GM23338 (cell line): ENCODE measurements around the gene SGO2. TPM values are rescaled to one million over a fixed set of nuclear protein-coding genes. Genes with fewer than 3 reads are reported as not detected.

ENCODE experiments used
- ATAC-seq: fragments of 200-7000 bp; cut with Tn5 transposase; 3 replicates; pipeline ENCODE4 v1.9.1; 2020
- DNase-seq: peaks from one replicate; pipeline ENCODE4 v3.0.0-alpha.2; 2015; ENCODE audit warnings: low spot score
- H2AFZ ChIP-seq: fragments of 200-600 bp; sonication (generic); 2 replicates; pipeline ENCODE4 v1.8.0; 2016; ENCODE audit warnings: antibody characterized with exemption, mild to moderate bottlenecking, moderate library complexity
- H3F3A ChIP-seq: fragments of 200-600 bp; sonication (generic); replicated peaks from 2 replicates; pipeline ENCODE4 v1.8.0; 2017; ENCODE audit warnings: antibody characterized with exemption, mixed run types, low read depth
- H3K27ac ChIP-seq: fragments of 200-600 bp; sonication (generic); 2 replicates; pipeline ENCODE4 v1.6.1; 2016; ENCODE audit warnings: low read depth
- H3K27me3 ChIP-seq: fragments of 200-600 bp; sonication (generic); 2 replicates; pipeline ENCODE4 v1.8.0; 2016; ENCODE audit warnings: mild to moderate bottlenecking, mixed run types, moderate library complexity; ENCODE audit not compliant: insufficient read depth
- H3K36me3 ChIP-seq: fragments of 200-600 bp; sonication (generic); 2 replicates; pipeline ENCODE4 v1.8.0; 2016; ENCODE audit warnings: mild to moderate bottlenecking; ENCODE audit not compliant: insufficient read depth
- H3K4me1 ChIP-seq: fragments of 200-600 bp; sonication (generic); 2 replicates; pipeline ENCODE4 v1.8.0; 2016; ENCODE audit warnings: mild to moderate bottlenecking, moderate library complexity; ENCODE audit not compliant: insufficient read depth
- H3K4me2 ChIP-seq: fragments of 200-600 bp; sonication (generic); 2 replicates; pipeline ENCODE4 v1.7.1; 2017; ENCODE audit warnings: mixed run types
- H3K4me3 ChIP-seq: fragments of 200-600 bp; sonication (generic); 2 replicates; pipeline ENCODE4 v1.6.1; 2016; ENCODE audit warnings: mixed run types
- H3K79me2 ChIP-seq: fragments of 200-600 bp; sonication (generic); replicated peaks from 2 replicates; pipeline ENCODE4 v1.8.0; 2017; ENCODE audit warnings: mild to moderate bottlenecking; ENCODE audit not compliant: insufficient read depth
- H3K9me2 ChIP-seq: fragments of 200-600 bp; sonication (generic); 2 replicates; pipeline ENCODE4 v1.8.0; 2017; ENCODE audit not compliant: insufficient read depth
- H4K20me1 ChIP-seq: fragments of 200-600 bp; sonication (generic); replicated peaks from 2 replicates; pipeline ENCODE4 v1.8.0; 2017; ENCODE audit warnings: mild to moderate bottlenecking; ENCODE audit not compliant: insufficient read depth
- H3K27ac Mint-ChIP-seq: 2 replicates; pipeline ENCODE4 v1.8.0; 2020; ENCODE audit warnings: inconsistent platforms, mild to moderate bottlenecking, moderate library complexity, mixed read lengths
- H3K27me3 Mint-ChIP-seq: 3 replicates; pipeline ENCODE4 v1.8.0; 2022; ENCODE audit warnings: low read depth, mild to moderate bottlenecking, moderate library complexity, mixed read lengths, inconsistent platforms; ENCODE audit not compliant: insufficient read depth, poor library complexity
- H3K36me3 Mint-ChIP-seq: 3 replicates; pipeline ENCODE4 v1.8.0; 2021; ENCODE audit warnings: low read depth, mild to moderate bottlenecking, inconsistent platforms, moderate library complexity, mixed read lengths
- H3K4me1 Mint-ChIP-seq: 3 replicates; pipeline ENCODE4 v1.8.0; 2020; ENCODE audit warnings: mild to moderate bottlenecking, inconsistent platforms, mixed read lengths
- H3K4me3 Mint-ChIP-seq: 3 replicates; pipeline ENCODE4 v1.8.0; 2021; ENCODE audit warnings: moderate library complexity, mild to moderate bottlenecking, inconsistent platforms, mixed read lengths
- H3K9me3 Mint-ChIP-seq: 3 replicates; pipeline ENCODE4 v1.8.0; 2020; ENCODE audit warnings: moderate library complexity, mild to moderate bottlenecking, inconsistent platforms, mixed read lengths
- CREB1 ChIP-seq: fragments of 250-450 bp; sonication (Bioruptor Pico); IDR thresholded peaks from 2 replicates; pipeline ENCODE4 v1.5.0; 2020; ENCODE audit warnings: low read depth, mild to moderate bottlenecking, moderate library complexity
- EZH2 ChIP-seq: fragments of 200-600 bp; sonication (generic); IDR thresholded peaks from one replicate; pipeline ENCODE4 v1.8.0; 2017; ENCODE audit warnings: antibody characterized with exemption, mild to moderate bottlenecking, low read depth; ENCODE audit not compliant: unreplicated experiment
- EZH2phosphoT487 ChIP-seq: fragments of 200-600 bp; sonication (generic); IDR thresholded peaks from one replicate; pipeline ENCODE4 v1.8.1; 2018; ENCODE audit warnings: antibody characterized with exemption; ENCODE audit not compliant: unreplicated experiment
- POLR2AphosphoS5 ChIP-seq: IDR thresholded peaks from 2 replicates; pipeline ENCODE4 v1.6.1; 2016; ENCODE audit warnings: antibody characterized with exemption, low read depth
- STAT1 ChIP-seq: IDR thresholded peaks from one replicate; pipeline ENCODE4 v1.6.1; 2016; ENCODE audit warnings: antibody characterized with exemption; ENCODE audit not compliant: unreplicated experiment
- ZNF114 ChIP-seq: fragments of 250-450 bp; sonication (Bioruptor Pico); IDR thresholded peaks from 2 replicates; pipeline ENCODE4 v1.5.0; 2020; ENCODE audit warnings: mild to moderate bottlenecking, moderate library complexity
- ZNF331 ChIP-seq: fragments of 250-450 bp; sonication (Bioruptor Pico); IDR thresholded peaks from 2 replicates; pipeline ENCODE4 v1.5.0; 2020; ENCODE audit warnings: low read depth, mild to moderate bottlenecking, moderate library complexity
- polyA plus RNA-seq: library from polyadenylated mRNA; unstranded; fragments of >200 nt; fragmentation: Nextera tagmentation; extraction: Ambion mirVana; gene quantifications from 2 replicates; pipeline ENCODE4 v1.2.1, GENCODE V29; 2016
- total RNA-seq: library from RNA; depleted of rRNA; stranded (reverse); fragments of >200 nt; shearing (Covaris generic); gene quantifications from 2 replicates; pipeline ENCODE4 v1.2.3, GENCODE V29; 2014
- TF ChIP-seq, protein P1 (sequence below): IDR thresholded peaks from 2 replicates; pipeline ENCODE4 v1.6.1; 2016; ENCODE audit warnings: antibody characterized with exemption
- TF ChIP-seq, protein P2 (sequence below): fragments of 250-450 bp; sonication (Bioruptor Pico); IDR thresholded peaks from 2 replicates; pipeline ENCODE4 v1.5.0; 2020; ENCODE audit warnings: mild to moderate bottlenecking, moderate library complexity
- TF ChIP-seq, protein P3 (sequence below): IDR thresholded peaks from one replicate; pipeline ENCODE4 v1.6.1; 2018; ENCODE audit warnings: antibody characterized with exemption; ENCODE audit not compliant: unreplicated experiment

SGO2 gene
- total and polyA plus RNA-seq, 2 experiments from 2014 or later: 32.6 to 47.7 TPM

DNA sequence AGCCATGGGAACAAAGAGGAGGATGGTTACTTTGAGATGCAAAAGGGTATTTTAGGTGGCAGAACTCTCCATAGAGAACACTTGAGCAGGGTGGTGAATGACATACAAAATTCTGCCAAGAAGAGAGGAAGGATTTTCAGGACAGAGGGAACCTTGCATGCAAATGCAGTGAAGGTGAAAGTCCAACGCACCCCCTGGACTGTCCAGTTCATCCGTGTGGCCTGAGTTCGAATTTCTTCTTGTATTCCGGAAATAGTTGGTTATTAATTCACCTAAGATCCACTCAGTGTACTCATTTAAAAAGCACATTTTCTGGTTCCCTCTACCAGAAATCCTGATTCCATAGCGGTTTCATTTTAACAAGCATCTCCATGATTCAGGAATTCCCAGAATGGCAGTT, 65.3 kb downstream of the SGO2 start (continued):
- TF ChIP-seq EZH2phosphoT487: no peak
- no peak for TF ChIP-seq EZH2
- TF ChIP-seq, protein P1, sequence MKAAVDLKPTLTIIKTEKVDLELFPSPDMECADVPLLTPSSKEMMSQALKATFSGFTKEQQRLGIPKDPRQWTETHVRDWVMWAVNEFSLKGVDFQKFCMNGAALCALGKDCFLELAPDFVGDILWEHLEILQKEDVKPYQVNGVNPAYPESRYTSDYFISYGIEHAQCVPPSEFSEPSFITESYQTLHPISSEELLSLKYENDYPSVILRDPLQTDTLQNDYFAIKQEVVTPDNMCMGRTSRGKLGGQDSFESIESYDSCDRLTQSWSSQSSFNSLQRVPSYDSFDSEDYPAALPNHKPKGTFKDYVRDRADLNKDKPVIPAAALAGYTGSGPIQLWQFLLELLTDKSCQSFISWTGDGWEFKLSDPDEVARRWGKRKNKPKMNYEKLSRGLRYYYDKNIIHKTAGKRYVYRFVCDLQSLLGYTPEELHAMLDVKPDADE: no peak
- TF ChIP-seq ZNF114 (CRISPR knock-in tag): no peak
- no peak for TF ChIP-seq STAT1
- TF ChIP-seq, protein P2, sequence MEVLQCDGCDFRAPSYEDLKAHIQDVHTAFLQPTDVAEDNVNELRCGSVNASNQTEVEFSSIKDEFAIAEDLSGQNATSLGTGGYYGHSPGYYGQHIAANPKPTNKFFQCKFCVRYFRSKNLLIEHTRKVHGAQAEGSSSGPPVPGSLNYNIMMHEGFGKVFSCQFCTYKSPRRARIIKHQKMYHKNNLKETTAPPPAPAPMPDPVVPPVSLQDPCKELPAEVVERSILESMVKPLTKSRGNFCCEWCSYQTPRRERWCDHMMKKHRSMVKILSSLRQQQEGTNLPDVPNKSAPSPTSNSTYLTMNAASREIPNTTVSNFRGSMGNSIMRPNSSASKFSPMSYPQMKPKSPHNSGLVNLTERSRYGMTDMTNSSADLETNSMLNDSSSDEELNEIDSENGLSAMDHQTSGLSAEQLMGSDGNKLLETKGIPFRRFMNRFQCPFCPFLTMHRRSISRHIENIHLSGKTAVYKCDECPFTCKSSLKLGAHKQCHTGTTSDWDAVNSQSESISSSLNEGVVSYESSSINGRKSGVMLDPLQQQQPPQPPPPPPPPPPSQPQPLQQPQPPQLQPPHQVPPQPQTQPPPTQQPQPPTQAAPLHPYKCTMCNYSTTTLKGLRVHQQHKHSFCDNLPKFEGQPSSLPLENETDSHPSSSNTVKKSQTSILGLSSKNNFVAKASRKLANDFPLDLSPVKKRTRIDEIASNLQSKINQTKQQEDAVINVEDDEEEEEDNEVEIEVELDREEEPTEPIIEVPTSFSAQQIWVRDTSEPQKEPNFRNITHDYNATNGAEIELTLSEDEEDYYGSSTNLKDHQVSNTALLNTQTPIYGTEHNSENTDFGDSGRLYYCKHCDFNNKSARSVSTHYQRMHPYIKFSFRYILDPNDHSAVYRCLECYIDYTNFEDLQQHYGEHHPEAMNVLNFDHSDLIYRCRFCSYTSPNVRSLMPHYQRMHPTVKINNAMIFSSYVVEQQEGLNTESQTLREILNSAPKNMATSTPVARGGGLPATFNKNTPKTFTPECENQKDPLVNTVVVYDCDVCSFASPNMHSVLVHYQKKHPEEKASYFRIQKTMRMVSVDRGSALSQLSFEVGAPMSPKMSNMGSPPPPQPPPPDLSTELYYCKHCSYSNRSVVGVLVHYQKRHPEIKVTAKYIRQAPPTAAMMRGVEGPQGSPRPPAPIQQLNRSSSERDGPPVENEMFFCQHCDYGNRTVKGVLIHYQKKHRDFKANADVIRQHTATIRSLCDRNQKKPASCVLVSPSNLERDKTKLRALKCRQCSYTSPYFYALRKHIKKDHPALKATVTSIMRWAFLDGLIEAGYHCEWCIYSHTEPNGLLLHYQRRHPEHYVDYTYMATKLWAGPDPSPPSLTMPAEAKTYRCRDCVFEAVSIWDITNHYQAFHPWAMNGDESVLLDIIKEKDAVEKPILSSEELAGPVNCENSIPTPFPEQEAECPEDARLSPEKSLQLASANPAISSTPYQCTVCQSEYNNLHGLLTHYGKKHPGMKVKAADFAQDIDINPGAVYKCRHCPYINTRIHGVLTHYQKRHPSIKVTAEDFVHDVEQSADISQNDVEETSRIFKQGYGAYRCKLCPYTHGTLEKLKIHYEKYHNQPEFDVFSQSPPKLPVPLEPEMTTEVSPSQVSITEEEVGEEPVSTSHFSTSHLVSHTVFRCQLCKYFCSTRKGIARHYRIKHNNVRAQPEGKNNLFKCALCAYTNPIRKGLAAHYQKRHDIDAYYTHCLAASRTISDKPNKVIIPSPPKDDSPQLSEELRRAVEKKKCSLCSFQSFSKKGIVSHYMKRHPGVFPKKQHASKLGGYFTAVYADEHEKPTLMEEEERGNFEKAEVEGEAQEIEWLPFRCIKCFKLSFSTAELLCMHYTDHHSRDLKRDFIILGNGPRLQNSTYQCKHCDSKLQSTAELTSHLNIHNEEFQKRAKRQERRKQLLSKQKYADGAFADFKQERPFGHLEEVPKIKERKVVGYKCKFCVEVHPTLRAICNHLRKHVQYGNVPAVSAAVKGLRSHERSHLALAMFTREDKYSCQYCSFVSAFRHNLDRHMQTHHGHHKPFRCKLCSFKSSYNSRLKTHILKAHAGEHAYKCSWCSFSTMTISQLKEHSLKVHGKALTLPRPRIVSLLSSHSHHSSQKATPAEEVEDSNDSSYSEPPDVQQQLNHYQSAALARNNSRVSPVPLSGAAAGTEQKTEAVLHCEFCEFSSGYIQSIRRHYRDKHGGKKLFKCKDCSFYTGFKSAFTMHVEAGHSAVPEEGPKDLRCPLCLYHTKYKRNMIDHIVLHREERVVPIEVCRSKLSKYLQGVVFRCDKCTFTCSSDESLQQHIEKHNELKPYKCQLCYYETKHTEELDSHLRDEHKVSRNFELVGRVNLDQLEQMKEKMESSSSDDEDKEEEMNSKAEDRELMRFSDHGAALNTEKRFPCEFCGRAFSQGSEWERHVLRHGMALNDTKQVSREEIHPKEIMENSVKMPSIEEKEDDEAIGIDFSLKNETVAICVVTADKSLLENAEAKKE (CRISPR knock-in tag): no peak

DNA sequence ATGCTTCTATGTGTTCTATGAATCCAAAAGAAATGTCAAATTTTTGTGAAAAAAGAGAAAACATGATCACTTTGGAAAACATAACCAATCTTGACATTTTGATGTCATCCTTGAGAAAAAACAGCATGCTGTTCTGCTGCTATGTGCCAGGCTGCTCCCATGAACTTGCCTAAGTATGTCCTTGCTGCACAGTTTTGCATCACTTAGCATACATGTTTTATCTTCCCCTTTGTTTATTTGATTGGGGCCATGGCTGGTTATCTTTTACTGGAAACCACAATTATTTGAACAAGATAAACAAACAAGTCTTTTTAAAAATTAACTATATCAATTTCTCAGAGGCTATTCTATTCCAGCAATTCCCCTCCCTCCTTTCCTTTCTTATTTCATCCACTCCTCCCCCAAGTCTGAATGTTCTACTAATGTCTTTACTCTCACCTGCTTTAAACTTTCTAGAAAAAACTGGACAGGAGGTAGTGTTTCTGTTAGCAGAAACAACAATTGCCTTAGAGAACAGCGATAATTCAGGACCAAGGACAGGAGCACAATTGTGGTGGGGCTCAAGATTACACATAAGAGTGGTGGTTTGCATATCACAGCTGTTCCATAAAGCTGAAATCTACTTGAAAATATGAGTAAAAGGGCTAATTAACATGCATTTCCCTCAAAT, 66.5 kb downstream of the SGO2 start:
- no peaks in the 10 kb centered on the region for H3K79me2 ChIP-seq
- H3K36me3 ChIP-seq: no peaks in the 10 kb centered on the region
- Mint-ChIP-seq H3K4me3 (no peak overlapping the region), H3K9me3 (no peaks in the 10 kb centered on the region), H3K36me3 (no peaks in the 10 kb centered on the region), H3K4me1 (no peaks in the 10 kb centered on the region), H3K27ac (no peak overlapping the region), H3K27me3 (no peaks in the 10 kb centered on the region)
- no peak overlapping the region for H2AFZ ChIP-seq
- DNase-seq (peak; percentile 32), ATAC-seq (no peak)
- no peaks in the 10 kb centered on the region for H3F3A ChIP-seq
- H3K4me2 ChIP-seq: no peak overlapping the region
- H3K9me2 ChIP-seq: no peaks in the 10 kb centered on the region
- no peaks in the 10 kb centered on the region for H4K20me1 ChIP-seq
- peaks cover 3% of the 10 kb centered on the region for H3K27me3 ChIP-seq
- H3K4me1 ChIP-seq: no peaks in the 10 kb centered on the region
- TF ChIP-seq POLR2AphosphoS5 (no peak), CREB1 (CRISPR knock-in tag) (no peak), ZNF331 (no peak)
- TF ChIP-seq, protein P3, sequence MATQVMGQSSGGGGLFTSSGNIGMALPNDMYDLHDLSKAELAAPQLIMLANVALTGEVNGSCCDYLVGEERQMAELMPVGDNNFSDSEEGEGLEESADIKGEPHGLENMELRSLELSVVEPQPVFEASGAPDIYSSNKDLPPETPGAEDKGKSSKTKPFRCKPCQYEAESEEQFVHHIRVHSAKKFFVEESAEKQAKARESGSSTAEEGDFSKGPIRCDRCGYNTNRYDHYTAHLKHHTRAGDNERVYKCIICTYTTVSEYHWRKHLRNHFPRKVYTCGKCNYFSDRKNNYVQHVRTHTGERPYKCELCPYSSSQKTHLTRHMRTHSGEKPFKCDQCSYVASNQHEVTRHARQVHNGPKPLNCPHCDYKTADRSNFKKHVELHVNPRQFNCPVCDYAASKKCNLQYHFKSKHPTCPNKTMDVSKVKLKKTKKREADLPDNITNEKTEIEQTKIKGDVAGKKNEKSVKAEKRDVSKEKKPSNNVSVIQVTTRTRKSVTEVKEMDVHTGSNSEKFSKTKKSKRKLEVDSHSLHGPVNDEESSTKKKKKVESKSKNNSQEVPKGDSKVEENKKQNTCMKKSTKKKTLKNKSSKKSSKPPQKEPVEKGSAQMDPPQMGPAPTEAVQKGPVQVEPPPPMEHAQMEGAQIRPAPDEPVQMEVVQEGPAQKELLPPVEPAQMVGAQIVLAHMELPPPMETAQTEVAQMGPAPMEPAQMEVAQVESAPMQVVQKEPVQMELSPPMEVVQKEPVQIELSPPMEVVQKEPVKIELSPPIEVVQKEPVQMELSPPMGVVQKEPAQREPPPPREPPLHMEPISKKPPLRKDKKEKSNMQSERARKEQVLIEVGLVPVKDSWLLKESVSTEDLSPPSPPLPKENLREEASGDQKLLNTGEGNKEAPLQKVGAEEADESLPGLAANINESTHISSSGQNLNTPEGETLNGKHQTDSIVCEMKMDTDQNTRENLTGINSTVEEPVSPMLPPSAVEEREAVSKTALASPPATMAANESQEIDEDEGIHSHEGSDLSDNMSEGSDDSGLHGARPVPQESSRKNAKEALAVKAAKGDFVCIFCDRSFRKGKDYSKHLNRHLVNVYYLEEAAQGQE: peak; percentile 76
- H3K4me3 ChIP-seq: no peak overlapping the region
- no peak overlapping the region for H3K27ac ChIP-seq
